HG02884 (cell line): ENCODE results near the gene KLHL33.

Source experiments
- ATAC-seq: cut with Tn5 transposase; IDR thresholded peaks from one replicate; pipeline ENCODE4 v1.9.1; 2021; ENCODE audit warnings: mild to moderate bottlenecking, moderate library complexity; ENCODE audit not compliant: unreplicated experiment

Gene KLHL33

GRCh38 chr14:20376071-20376588, 59.8 kb downstream of the KLHL33 start:
- ATAC-seq: no peak
